Nucleus accumbens (tissue), 56 donors: ENCODE measurements around the gene TNPO1.
"Not testable (repeated sequence)": the region's sequence is repeated elsewhere in the genome, so short reads cannot be mapped to it uniquely, and the experiment has no call there.

Experiments used
- DNase-seq, 56 donors: peaks; one replicate each; lab custom pipeline; 2025; lab: John Stamatoyannopoulos, UW

The TNPO1 gene

GRCh38 chr5:72816284-72817075 lies at the start of gene TNPO1:
Gene TNPO1 (plus strand): TSS chr5:72816661. CDS start chr5:72816738, 77 bp downstream.
- DNase-seq: peak; percentile 35 to 94 (median 88)

- DNase-seq: no peak
Observed at GRCh38 chr5:72767289-72768010, 49.0 kb upstream of the TNPO1 start.

GRCh38 chr5:72770266-72770665 lies 46.2 kb upstream of the TNPO1 start:
- DNase-seq: no peak

GRCh38 chr5:72776684-72777083 lies 39.8 kb upstream of the TNPO1 start:
- no peak for DNase-seq

DNA sequence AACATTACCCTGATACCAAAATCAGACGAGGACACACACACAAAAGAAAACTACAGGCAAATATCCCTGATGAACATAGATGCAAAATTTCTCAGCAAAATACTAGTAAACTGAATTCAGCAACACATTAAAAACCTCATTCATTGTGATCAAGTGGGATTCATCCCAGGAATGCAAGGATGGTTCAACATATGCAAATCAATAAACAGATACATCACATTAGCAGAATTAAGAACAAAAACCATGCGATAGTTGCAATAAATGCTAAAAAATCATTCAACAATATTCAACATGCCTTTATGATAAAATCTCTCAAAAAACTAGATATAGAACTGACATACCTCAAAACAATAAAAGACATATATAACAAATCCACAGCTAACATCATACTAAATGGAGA lies 36.9 kb upstream of the TNPO1 start:
- no peak for DNase-seq

- DNase-seq: no peak
Observed at GRCh38 chr5:72783354-72783753, 33.1 kb upstream of the TNPO1 start.

DNA sequence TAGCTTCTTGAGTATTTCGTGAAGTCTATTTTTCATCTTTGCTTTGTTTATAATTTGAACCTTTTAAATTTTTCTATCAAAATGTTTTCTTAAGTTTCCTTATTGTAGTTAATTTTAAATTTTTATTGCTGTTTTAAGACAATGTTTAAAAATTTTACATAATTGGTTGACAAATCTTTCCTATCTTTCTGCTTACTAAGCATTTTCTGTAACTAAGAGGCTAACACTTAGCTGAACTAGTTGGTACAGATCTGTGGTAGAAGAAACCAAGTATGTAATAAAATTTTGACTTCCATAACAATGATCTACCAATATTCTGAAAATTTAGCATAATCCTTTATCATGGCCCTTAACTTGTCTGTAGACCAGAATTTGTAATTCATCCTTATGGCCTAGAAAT lies 32.3 kb upstream of the TNPO1 start:
- DNase-seq: no peak

DNA sequence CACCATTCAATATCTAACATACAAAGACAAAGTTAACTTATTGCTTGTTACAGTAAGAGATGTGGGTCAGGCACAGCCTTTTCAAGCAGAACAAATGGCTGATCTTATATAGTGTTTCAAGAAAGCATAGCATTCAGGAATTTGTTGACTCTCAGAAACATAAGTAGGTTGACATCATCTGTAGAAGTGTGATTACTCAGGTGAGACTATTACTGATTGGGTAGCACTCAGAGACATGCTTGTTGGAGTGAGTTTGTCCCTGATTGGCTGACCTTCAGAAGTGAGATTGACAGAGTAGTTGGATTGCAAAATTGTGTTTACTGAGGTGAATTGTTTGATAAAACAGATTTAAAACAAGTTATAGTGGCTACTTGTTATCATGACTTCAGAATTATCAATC lies 30.7 kb upstream of the TNPO1 start:
- no peak for DNase-seq

DNA sequence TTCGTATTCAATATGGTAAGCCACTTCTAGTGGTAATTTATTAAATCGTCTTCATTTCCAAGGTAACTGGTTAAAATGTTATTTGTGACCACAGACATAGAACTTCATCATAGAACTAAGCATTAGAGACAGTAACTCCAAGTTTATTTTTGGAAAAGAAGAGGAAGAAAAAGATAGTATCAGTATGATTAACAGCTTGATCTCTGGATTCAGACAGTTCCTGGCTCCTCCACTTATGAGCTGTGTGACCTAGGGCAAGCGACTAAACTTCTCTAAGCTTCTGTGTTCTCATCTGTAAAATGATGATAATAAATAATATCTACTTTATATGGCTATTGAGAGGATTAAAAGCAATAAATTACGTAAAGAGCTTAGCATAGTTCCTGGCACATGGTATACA lies 29.8 kb upstream of the TNPO1 start:
- no peak for DNase-seq

DNA sequence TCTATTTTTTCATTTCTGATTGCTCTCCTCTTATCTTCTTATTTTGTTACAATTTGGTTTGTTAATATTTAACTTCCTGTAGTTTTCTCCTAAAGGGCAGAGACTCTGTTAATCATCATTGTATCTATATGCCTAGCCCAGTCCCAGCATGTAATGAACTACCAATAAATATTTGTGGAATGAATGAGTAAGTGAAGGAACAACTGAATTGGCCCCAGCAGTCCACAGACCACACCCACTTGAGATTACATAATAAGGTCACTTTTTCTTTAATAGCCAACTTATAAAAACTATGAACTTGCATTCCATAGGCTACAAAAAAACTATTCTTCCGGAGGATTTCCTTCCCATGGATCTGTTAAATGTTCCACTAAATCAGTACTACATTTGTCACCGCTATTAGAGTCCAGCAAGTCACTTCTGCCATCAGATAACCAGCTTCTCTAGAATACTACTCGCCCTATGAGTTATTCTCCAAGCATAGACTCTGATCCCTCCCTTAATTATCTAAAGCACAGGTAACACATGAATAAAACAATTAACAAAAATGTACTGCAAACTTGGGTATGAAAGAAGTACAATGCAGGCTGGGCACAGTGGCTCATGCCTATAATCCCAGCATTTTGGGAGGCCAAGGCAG lies 27.5 kb upstream of the TNPO1 start:
- DNase-seq: no peak

DNA sequence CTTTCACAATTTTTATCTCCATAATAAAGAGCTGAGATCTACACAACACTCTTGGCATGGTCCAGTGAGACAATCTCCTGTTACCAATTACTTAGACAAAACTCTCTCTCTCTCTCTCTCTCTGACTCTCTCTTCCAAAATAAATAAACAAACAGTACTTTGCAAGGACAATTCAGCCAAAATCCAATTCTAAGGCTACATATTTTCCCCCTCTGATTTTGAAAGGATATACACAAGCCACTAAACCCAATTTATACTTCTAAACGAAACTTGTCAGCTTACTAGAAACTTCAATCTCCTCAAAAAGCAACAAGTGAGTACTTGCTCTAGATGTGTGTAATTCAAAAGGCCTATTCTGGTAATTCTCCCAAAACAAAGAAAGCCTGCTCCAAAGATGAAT lies 26.3 kb upstream of the TNPO1 start:
- no peak for DNase-seq

DNA sequence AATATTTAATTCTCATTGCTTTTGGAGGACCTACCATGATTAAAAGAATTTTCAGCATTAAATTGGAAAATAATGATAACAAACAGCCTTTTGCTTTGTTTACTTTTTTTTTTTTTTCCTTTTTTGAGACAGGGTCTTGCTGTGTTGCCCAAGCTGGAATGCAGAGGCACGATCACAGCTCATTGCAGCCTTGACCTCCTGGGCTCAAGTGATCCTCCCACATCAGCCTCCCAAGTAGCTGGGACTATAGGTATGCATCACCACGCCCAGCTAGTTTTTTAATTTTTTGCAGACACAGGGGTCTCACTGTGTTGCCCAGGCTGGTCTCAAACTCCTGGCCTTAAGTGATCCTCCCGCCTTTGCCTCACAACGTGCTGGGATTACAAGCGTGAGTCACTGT lies 23.8 kb upstream of the TNPO1 start:
- not testable (repeated sequence) for DNase-seq

DNA sequence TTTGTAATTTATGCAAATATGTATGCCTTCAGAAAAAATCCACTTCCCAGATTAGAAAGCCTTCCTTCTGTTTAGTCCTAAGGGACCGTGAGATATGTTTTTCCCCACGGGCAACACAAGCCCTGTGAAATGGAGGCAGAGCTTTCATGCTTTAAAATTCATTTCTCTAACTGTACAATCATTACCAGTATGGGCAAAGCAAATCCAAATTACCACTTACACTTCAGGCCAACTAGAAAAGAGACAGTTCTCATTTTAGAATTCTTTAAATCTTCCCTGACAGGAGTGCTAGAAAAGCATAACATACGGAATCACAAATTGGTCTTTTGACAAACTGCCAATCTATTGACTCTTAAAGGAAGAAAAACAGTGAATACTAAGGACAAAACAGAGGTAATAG lies 20.5 kb upstream of the TNPO1 start:
- DNase-seq: no peak

DNA sequence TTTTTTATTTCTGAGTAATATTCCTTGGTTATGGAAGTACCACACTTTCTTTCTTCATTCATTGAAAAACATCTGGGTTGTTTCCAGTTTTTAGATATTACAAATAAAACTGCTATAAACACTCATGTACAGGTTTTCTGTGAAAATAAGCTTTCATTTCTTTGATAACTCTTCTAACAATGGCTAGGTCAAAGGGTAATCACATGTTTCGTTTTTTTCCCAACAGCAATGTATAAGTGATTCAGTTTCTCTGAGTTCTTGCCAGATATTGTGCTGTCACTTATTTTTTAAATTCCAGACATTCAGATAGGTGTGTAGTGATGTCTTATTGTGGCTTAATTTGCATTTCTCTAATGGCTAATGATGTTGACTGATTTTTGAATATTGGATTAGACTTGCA lies 16.7 kb upstream of the TNPO1 start:
- DNase-seq: no peak

DNA sequence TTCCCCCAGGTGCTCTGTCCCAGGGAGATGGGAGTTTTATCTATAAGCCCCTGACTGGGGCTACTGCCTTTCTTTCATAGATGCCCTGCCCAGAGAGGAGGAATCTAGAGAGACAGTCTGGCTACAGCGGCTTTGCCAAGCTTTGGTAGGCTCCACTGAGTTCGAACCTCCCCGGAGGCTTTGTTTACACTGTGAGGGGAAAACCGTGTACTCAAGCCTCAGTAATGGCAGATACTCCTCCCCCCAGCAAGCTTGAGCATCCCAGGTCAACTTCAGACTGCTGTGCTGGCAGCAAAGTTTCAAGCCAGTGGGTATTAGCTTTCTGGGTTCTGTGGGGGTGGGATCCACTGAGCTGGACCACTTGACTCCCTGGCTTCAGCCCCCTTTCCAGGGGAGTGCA lies 7.8 kb upstream of the TNPO1 start:
- not testable (repeated sequence) for DNase-seq

DNA sequence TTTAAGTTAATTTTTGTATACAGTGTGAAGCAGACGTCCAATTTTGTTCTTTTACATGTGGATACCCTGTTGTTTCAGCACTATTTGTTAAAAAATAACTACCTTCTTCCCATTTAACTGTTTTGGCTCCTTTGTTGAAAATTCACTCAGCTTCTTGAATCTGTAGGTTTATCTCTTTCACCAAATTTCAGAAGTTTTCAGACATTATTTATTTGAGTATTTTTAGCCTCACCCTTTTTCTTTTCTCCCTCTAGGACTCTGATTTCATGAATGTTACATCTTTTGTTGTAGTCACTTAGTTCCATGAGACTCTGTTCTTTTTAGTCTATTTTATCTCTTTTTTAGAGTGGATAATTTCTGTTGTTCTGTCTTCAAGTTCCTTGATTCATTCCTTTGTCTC lies 4.6 kb upstream of the TNPO1 start:
- no peak for DNase-seq

GRCh38 chr5:72812488-72812887 lies 4.0 kb upstream of the TNPO1 start:
- DNase-seq: no peak

DNA sequence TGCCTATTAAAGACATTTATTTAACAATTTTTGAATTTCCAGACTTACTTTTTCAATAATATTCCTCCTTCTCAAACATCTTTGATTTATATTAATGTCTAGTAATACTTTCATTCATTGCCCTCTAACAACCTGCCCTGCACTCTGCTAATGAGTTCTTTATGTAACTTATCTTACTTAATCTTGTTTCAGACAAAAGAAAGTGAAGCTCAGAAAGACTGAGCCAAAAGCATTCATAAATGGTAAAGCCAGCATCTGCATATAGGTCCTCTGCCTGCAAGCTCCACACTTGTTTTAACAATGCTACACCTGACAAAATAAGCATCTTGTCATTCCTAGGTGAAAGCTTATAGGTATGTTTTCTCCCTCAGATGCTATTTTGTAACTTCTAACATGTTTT lies 2.4 kb upstream of the TNPO1 start:
- no peak for DNase-seq

DNA sequence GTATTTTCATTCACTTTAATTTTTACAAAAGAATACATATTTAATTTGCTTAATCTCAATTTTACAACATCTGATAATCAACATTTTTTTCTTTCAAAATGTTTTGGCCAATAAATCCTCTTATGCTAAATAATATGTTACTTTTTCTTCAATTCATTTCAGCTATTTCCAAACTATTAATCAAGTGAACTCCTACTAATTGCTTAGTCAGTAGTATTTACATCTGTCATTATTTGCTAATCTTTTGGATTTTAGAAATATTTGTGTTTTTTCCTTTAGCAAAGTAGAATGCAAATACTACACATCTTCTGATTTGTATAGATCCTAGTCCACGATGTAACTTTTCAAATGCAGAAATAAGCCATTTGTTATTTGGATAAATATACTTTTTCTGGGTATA lies 1.6 kb upstream of the TNPO1 start:
- no peak for DNase-seq

- peak in 6 of 56 donors; percentile 50 to 69 (median 55) for DNase-seq
Observed at GRCh38 chr5:72815580-72816283, 729 bp upstream of the TNPO1 start.

- peak in 43 of 56 donors; percentile 9 to 83 (median 57) for DNase-seq
Observed at GRCh38 chr5:72817076-72817481, 618 bp downstream of the TNPO1 start.
